HCT116 (cell line): ENCODE measurements around the gene TEP1. TPM values are rescaled to one million over a fixed set of nuclear protein-coding genes. Genes with fewer than 3 reads are reported as not detected.

ENCODE experiments used
- ATAC-seq: fragments of 200-7000 bp; cut with Tn5 transposase; 2 replicates; pipeline ENCODE4 v1.9.1; 2020; ENCODE audit warnings: mild to moderate bottlenecking, moderate library complexity
- BruUV-seq: library from RNA; stranded (reverse); fragments of 400-500 nt; replicated peaks from 2 replicates; lab custom pipeline; 2021; lab: Mats Ljungman, UMichigan
- CTCF ChIA-PET: fragments of 300-600 bp; sonication (Branson Sonifier 250); formaldehyde crosslinking; loops from one replicate; lab custom pipeline; 2021; ENCODE audit warnings: antibody characterized with exemption; lab: Charles Lee
- POLR2A ChIA-PET: fragments of 300-600, 350-600 bp; sonication (Branson Sonifier 250); formaldehyde crosslinking; loops from one replicate; lab custom pipeline; 2021; ENCODE audit warnings: antibody characterized with exemption; lab: Charles Lee
- RAD21 ChIA-PET, 2 experiments: fragments of 300-600 bp; sonication (Branson Sonifier 250); formaldehyde crosslinking; loops; one replicate each; lab custom pipeline; 2023; ENCODE audit warnings: low total read pairs in 2 of 2; ENCODE audit not compliant: uncharacterized antibody in 2 of 2, unreplicated experiment in 2 of 2, low non-redundant PET in 1 of 2; lab: Charles Lee
- DNase-seq: peaks from one replicate; pipeline ENCODE4 v3.0.0-alpha.2; 2010; ENCODE audit warnings: low read depth, low spot score
- H2AFZ ChIP-seq: fragments of 200-600 bp; shearing (Covaris generic), sonication (generic); 2 replicates; pipeline ENCODE4 v1.6.1; 2017; ENCODE audit warnings: low read depth, mixed run types, mixed read lengths, antibody characterized with exemption, low read length; ENCODE audit not compliant: poor library complexity, severe bottlenecking
- H3K27ac ChIP-seq: 2 replicates; pipeline ENCODE4 v1.5.1; 2012; ENCODE audit warnings: low read depth, low read length
- H3K27me3 ChIP-seq: fragments of 200-600 bp; sonication (generic); 2 replicates; pipeline ENCODE4 v1.6.1; 2016; ENCODE audit warnings: mixed run types, low read length, mixed read lengths; ENCODE audit not compliant: insufficient read depth
- H3K36me3 ChIP-seq, 2 experiments: fragments of 200-500 bp in 1 of 2; fragments of 200-600 bp in 1 of 2; sonication (Bioruptor generic) in 1 of 2; sonication (generic) in 1 of 2; 2 replicates each; pipeline versions ENCODE4 v1.5.1 to v1.6.1; 2014 to 2016; ENCODE audit warnings: low read length in 2 of 2, inconsistent platforms in 1 of 2, mixed read lengths in 1 of 2, mixed run types in 1 of 2; ENCODE audit not compliant: insufficient read depth in 2 of 2, control insufficient read depth in 1 of 2
- H3K4me1 ChIP-seq, 2 experiments: fragments of 200-600 bp in 1 of 2; sonication (generic) in 1 of 2; 2 replicates each; pipeline versions ENCODE4 v1.5.1 to v1.6.1; 2012 to 2017; ENCODE audit warnings: low read length in 2 of 2, inconsistent platforms in 1 of 2, mild to moderate bottlenecking in 1 of 2, mixed read lengths in 1 of 2, mixed run types in 1 of 2, moderate library complexity in 1 of 2; ENCODE audit not compliant: insufficient read depth in 2 of 2, control insufficient read depth in 1 of 2
- H3K4me2 ChIP-seq: fragments of 200-600 bp; sonication (generic); 2 replicates; pipeline ENCODE4 v1.6.1; 2017; ENCODE audit warnings: mixed run types, low read length, mixed read lengths
- H3K4me3 ChIP-seq, 2 experiments: fragments of 200-600 bp in 1 of 2; sonication (generic) in 1 of 2; replicated peaks in 1 of 2; 2 replicates each; pipeline ENCODE4 v1.5.1; 2011 to 2016; ENCODE audit warnings: low read length in 2 of 2, control low read depth in 1 of 2, low read depth in 1 of 2, mild to moderate bottlenecking in 1 of 2, mixed read lengths in 1 of 2, mixed run types in 1 of 2
- H3K79me2 ChIP-seq: fragments of 200-600 bp; sonication (generic); 2 replicates; pipeline ENCODE4 v1.6.1; 2017; ENCODE audit warnings: mild to moderate bottlenecking, mixed run types, low read length, moderate library complexity, mixed read lengths; ENCODE audit not compliant: insufficient read depth
- H3K9ac ChIP-seq: fragments of 200-600 bp; sonication (generic); 2 replicates; pipeline ENCODE4 v1.6.1; 2016; ENCODE audit warnings: low read length, mixed read lengths
- H3K9me2 ChIP-seq: fragments of 200-600 bp; sonication (generic), shearing (Covaris generic); 2 replicates; pipeline ENCODE4 v1.6.1; 2017; ENCODE audit warnings: mixed run types, mild to moderate bottlenecking, moderate library complexity; ENCODE audit not compliant: insufficient read depth
- H3K9me3 ChIP-seq, 2 experiments: fragments of 200-500 bp in 1 of 2; fragments of 200-600 bp in 1 of 2; sonication (Bioruptor generic) in 1 of 2; sonication (generic) in 1 of 2; 2 replicates each; pipeline ENCODE4 v1.6.1; 2014 to 2017; ENCODE audit warnings: low read length in 2 of 2, mixed read lengths in 2 of 2, inconsistent platforms in 1 of 2, low read depth in 1 of 2, mild to moderate bottlenecking in 1 of 2, mixed run types in 1 of 2, moderate library complexity in 1 of 2; ENCODE audit not compliant: control insufficient read depth in 1 of 2, insufficient read depth in 1 of 2
- H4K20me1 ChIP-seq: fragments of 200-600 bp; sonication (generic), shearing (Covaris generic); 2 replicates; pipeline ENCODE4 v1.6.1; 2017; ENCODE audit warnings: mixed run types, mild to moderate bottlenecking, moderate library complexity; ENCODE audit not compliant: insufficient read depth
- ATF3 ChIP-seq: IDR thresholded peaks from 2 replicates; pipeline ENCODE4 v1.6.1; 2012
- CBX3 ChIP-seq: IDR thresholded peaks from 2 replicates; pipeline ENCODE4 v1.6.1; 2012; ENCODE audit warnings: low read depth
- CEBPB ChIP-seq: IDR thresholded peaks from 2 replicates; pipeline ENCODE4 v1.6.1; 2012; ENCODE audit warnings: low read depth
- ELF1 ChIP-seq: IDR thresholded peaks from 2 replicates; pipeline ENCODE4 v1.6.1; 2012; ENCODE audit warnings: low read depth, borderline replicate concordance
- EZH2 ChIP-seq: fragments of 200-600 bp; sonication (generic); IDR thresholded peaks from 2 replicates; pipeline ENCODE4 v1.6.1; 2017; ENCODE audit warnings: antibody characterized with exemption, mixed run types
- EZH2phosphoT487 ChIP-seq: fragments of 200-600 bp; IDR thresholded peaks from 2 replicates; pipeline ENCODE4 v1.6.1; 2018; ENCODE audit warnings: antibody characterized with exemption, borderline replicate concordance
- FOSL1 ChIP-seq: IDR thresholded peaks from 2 replicates; pipeline ENCODE4 v1.6.1; 2012; ENCODE audit warnings: low read depth
- JUND ChIP-seq: IDR thresholded peaks from 2 replicates; pipeline ENCODE4 v1.6.1; 2012
- POLR2A ChIP-seq: IDR thresholded peaks from 2 replicates; pipeline ENCODE4 v1.7.0; 2011; ENCODE audit warnings: borderline replicate concordance; ENCODE audit not compliant: insufficient read depth, insufficient read length; ENCODE audit errors: extremely low read depth
- REST ChIP-seq: IDR thresholded peaks from 2 replicates; pipeline ENCODE4 v1.6.1; 2012; ENCODE audit warnings: low read depth
- SRF ChIP-seq: IDR thresholded peaks from 2 replicates; pipeline ENCODE4 v1.6.1; 2012; ENCODE audit warnings: low read depth
- TCF7L2 ChIP-seq: IDR thresholded peaks from 2 replicates; pipeline ENCODE4 v1.7.0; 2011; ENCODE audit warnings: borderline replicate concordance, inconsistent platforms; ENCODE audit not compliant: insufficient read depth, insufficient read length; ENCODE audit errors: extremely low read depth
- YY1 ChIP-seq: IDR thresholded peaks from 2 replicates; pipeline ENCODE4 v1.6.1; 2011; ENCODE audit warnings: low read length, low read depth, moderate library complexity, mild to moderate bottlenecking; ENCODE audit not compliant: insufficient replicate concordance; ENCODE audit errors: extremely low read depth
- ZFX ChIP-seq: fragments of 450-650 bp; IDR thresholded peaks from 2 replicates; pipeline ENCODE4 v1.6.1; 2017
- ZNF274 ChIP-seq: fragments of 200-500 bp; sonication (Bioruptor generic); IDR thresholded peaks from 2 replicates; pipeline ENCODE4 v1.6.1; 2014; ENCODE audit warnings: mild to moderate bottlenecking, low read depth, low read length, inconsistent platforms
- intact Hi-C: fragments of 100-400 bp; cut with micrococcal nuclease; formaldehyde crosslinking; loops from 2 replicates; pipeline ENCODE4 v1.10.0; 2022
- total RNA-seq: library from RNA; stranded (reverse); gene quantifications from one replicate; pipeline ENCODE4 v1.2.1, GENCODE V29; 2021; ENCODE audit not compliant: unreplicated experiment
- TF ChIP-seq, protein P1 (sequence below): IDR thresholded peaks from 2 replicates; pipeline ENCODE4 v1.6.1; 2012

TEP1 gene
- total RNA-seq, 1 experiment from 2014 or later, result 22.4 TPM

DNA sequence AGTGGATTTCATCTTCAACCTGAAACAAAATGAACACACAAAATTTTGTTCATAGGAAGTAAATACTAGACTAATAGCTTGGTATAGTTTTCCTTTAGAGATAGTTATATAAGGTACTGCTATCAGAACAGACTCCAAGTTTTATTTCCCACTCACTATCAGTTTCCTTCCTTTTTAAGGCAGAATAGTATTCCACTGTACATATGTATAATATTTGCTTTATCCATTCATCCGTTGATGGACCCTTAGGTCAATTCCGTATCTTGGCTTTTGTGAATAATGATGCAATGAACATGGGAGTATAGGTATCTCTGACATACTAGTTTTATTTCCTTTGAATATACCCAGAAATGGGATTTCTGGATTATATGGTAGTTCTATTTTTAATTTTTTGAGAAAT lies 83.9 kb downstream of the TEP1 start (continued):
- TF ChIP-seq REST, result no peak
- TF ChIP-seq TCF7L2, result no peak

GRCh38 chr14:20328705-20329104 lies 84.6 kb downstream of the TEP1 start:
- Histone ChIP-seq H3K4me2 (no peak overlapping the region), H3K9me2 (no peaks in the 10 kb centered on the region), H3K9ac (no peak overlapping the region), H3K27ac (peak overlapping the region; percentile 2; the same call in 1 of the 2 replicates), H3K79me2 (peaks cover 92% of the 10 kb centered on the region), H3K36me3 (peaks cover 32 to 53% of the 10 kb centered on the region in 2 experiments), H3K9me3 (no peaks in the 10 kb centered on the region), H3K27me3 (no peaks in the 10 kb centered on the region), H2AFZ (no peak overlapping the region), H3K4me1 (peaks cover 10 to 19% of the 10 kb centered on the region in 2 experiments), H3K4me3 (no peak overlapping the region), H4K20me1 (peaks cover 6% of the 10 kb centered on the region; the same call in 1 of the 2 replicates)
- no peak for TF ChIP-seq POLR2A
- TF ChIP-seq EZH2, result no peak
- TF ChIP-seq ELF1, result no peak
- TF ChIP-seq TCF7L2, result no peak
- TF ChIP-seq YY1, result no peak
- no peak for TF ChIP-seq FOSL1
- TF ChIP-seq JUND, result no peak
- no peak for TF ChIP-seq EZH2phosphoT487
- TF ChIP-seq SRF, result no peak
- no peak for TF ChIP-seq ZFX
- TF ChIP-seq ATF3, result no peak
- no peak for TF ChIP-seq CEBPB
- no peak for TF ChIP-seq ZNF274
- TF ChIP-seq CBX3, result no peak
- TF ChIP-seq, protein P1, sequence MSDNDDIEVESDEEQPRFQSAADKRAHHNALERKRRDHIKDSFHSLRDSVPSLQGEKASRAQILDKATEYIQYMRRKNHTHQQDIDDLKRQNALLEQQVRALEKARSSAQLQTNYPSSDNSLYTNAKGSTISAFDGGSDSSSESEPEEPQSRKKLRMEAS, result no peak
- intact Hi-C loops, result loop anchor here (5.0 kb wide), 1 partner anchor 144 kb away; no protein-coding TSS in a partner anchor
- BruUV-seq, result no TSS peak
- DNase-seq (no peak), ATAC-seq (no peak)
- ChIA-PET POLR2A (interaction anchor here (1.0 to 3.0 kb wide), 4 partner anchors 10 to 141 kb away, joined by 3 to 23 read pairs (median 4); partner anchors contain the start of gene PARP2), CTCF (interaction anchor here (0.7 to 2.7 kb wide), 6 partner anchors 10 to 280 kb away, joined by 3 to 20 read pairs (median 6); no protein-coding TSS in a partner anchor), RAD21 (no interaction called here)
